K562 (cell line): Measurements from ENCODE around the gene HSPA8. TPM values are rescaled to one million over a fixed set of nuclear protein-coding genes. Genes with fewer than 3 reads are reported as not detected.
A peak's percentile ranks its signal among the peaks of the same experiment; 100 is the strongest.

ENCODE experiments used
- AFF4 ChIP-seq: sonication (generic); formaldehyde crosslinking; IDR thresholded peaks from 2 replicates; pipeline ENCODE4 v1.8.0; 2023; ENCODE audit warnings: mild to moderate bottlenecking, missing genetic modification reagents
- BRD9 ChIP-seq: fragments of 450-650 bp; IDR thresholded peaks from 2 replicates; pipeline ENCODE4 v1.6.1; 2018; ENCODE audit warnings: low read depth; ENCODE audit not compliant: partially characterized antibody
- CBFA2T3 ChIP-seq: fragments of 450-650 bp; IDR thresholded peaks from 2 replicates; pipeline ENCODE4 v1.6.1; 2017
- CBX8 ChIP-seq: fragments of 200-600 bp; sonication (generic); IDR thresholded peaks from 2 replicates; pipeline ENCODE4 v1.6.1; 2012; ENCODE audit warnings: borderline replicate concordance, mixed run types, low read depth, mild to moderate bottlenecking, moderate library complexity, mixed read lengths, low read length, control low read depth, inconsistent platforms; ENCODE audit not compliant: poor library complexity, severe bottlenecking; ENCODE audit errors: extremely low read depth
- GABPB1 ChIP-seq: sonication (generic); formaldehyde crosslinking; IDR thresholded peaks from 2 replicates; pipeline ENCODE4 v1.8.0; 2022; ENCODE audit warnings: mild to moderate bottlenecking, missing genetic modification reagents
- GMEB1 ChIP-seq: fragments of 250-450 bp; sonication (Bioruptor Pico); IDR thresholded peaks from 2 replicates; pipeline ENCODE4 v1.4.0; 2020; ENCODE audit warnings: mild to moderate bottlenecking
- HCFC1 ChIP-seq: IDR thresholded peaks from 2 replicates; pipeline ENCODE4 v1.6.1; 2012; ENCODE audit warnings: low read depth, low read length, improper control_type of control experiment
- JUNB ChIP-seq: fragments of 450-650 bp; formaldehyde crosslinking; conservative IDR thresholded peaks from 2 replicates; pipeline ENCODE4 v1.4.0; 2020; ENCODE audit warnings: mild to moderate bottlenecking
- MAZ ChIP-seq, 2 experiments: fragments of 450-650 bp in 1 of 2; sonication (generic) in 1 of 2; formaldehyde crosslinking; IDR thresholded peaks in 1 of 2; conservative IDR thresholded peaks in 1 of 2; 2 replicates each; pipeline versions ENCODE4 v1.4.0 to v1.5.0; 2020; ENCODE audit warnings: mild to moderate bottlenecking in 1 of 2, missing genetic modification reagents in 1 of 2
- MTA3 ChIP-seq: fragments of 450-650 bp; formaldehyde crosslinking; IDR thresholded peaks from 2 replicates; pipeline ENCODE4 v1.6.1; 2017; ENCODE audit warnings: mild to moderate bottlenecking, borderline replicate concordance
- POLR2B ChIP-seq: fragments of 450-650 bp; IDR thresholded peaks from 2 replicates; pipeline ENCODE4 v1.6.1; 2018; ENCODE audit warnings: low read depth; ENCODE audit not compliant: partially characterized antibody
- TAF7 ChIP-seq: fragments of 450-650 bp; IDR thresholded peaks from 2 replicates; pipeline ENCODE4 v1.6.1; 2016; ENCODE audit warnings: missing genetic modification characterization, missing compliant biosample characterization
- THRA ChIP-seq: fragments of 450-650 bp; IDR thresholded peaks from 2 replicates; pipeline ENCODE4 v1.6.1; 2017; ENCODE audit warnings: mild to moderate bottlenecking, moderate library complexity
- TRIM24 ChIP-seq, 2 experiments: fragments of 450-650 bp; IDR thresholded peaks; 2 replicates each; pipeline ENCODE4 v1.6.1; 2016
- ZBTB7A ChIP-seq: IDR thresholded peaks from 2 replicates; pipeline ENCODE4 v1.6.1; 2011; ENCODE audit warnings: low read depth, mild to moderate bottlenecking, low read length, moderate library complexity, borderline replicate concordance; ENCODE audit not compliant: control insufficient read depth
- ZEB2 ChIP-seq: fragments of 450-650 bp; IDR thresholded peaks from 2 replicates; pipeline ENCODE4 v1.6.1; 2016
- polyA plus RNA-seq, 8 experiments: library from polyadenylated mRNA; depleted of rRNA in 4 of 8; stranded (reverse) in 5 of 8; unstranded in 3 of 8; fragments of >200 nt; fragmentation: Nextera tagmentation in 2 of 8; fragmentation: Illumina TruSeq in 1 of 8; extraction: Ambion mirVana in 2 of 8; extraction: Trizol in 1 of 8; gene quantifications; 2 replicates each; pipeline versions ENCODE4 v1.2.1 to v1.2.3, GENCODE V29; 2011 to 2014; ENCODE audit warnings: inconsistent platforms in 1 of 8, missing spikeins in 1 of 8
- total RNA-seq, 7 experiments: library from RNA; depleted of rRNA in 6 of 7; stranded (reverse); fragments of >200 nt in 6 of 7; fragmentation: Illumina TruSeq in 2 of 7; extraction: Trizol in 2 of 7; gene quantifications; 2 replicates each; pipeline versions ENCODE4 v1.2.1 to v1.2.3, GENCODE V29; 2011 to 2021; ENCODE audit warnings: low replicate concordance in 1 of 7

HSPA8 gene
- total and polyA plus RNA-seq, 9 of the 15 experiments (the other 6 are each of a cell fraction or from before 2014, with no cell fraction given): 1,250 to 3,966 (median 2,773) TPM

- TF ChIP-seq AFF4 (CRISPR knock-in tag): no peak
- TF ChIP-seq BRD9: peak; percentile 97
- no peak for TF ChIP-seq POLR2B
- TF ChIP-seq GMEB1 (CRISPR knock-in tag): peak; percentile 35; the same call in 1 of the 2 replicates
- TF ChIP-seq MAZ (CRISPR knock-in tag; conservative IDR thresholded peaks at IDR 0.05 in 1 of 2, IDR thresholded peaks at IDR 0.05 in 1 of 2): peak; percentile 99
- TF ChIP-seq TAF7: peak; percentile 82; the same call in 1 of the 2 replicates
- 0 out of 4 replicates have a peak, but pooled peaks of 1 of the 2 experiments have one; percentile 51 for TF ChIP-seq TRIM24 (IDR thresholded peaks at IDR 0.05)
- TF ChIP-seq CBFA2T3: no peak
- peak; percentile 96 for TF ChIP-seq MTA3
- TF ChIP-seq THRA: peak; percentile 85
- no peak for TF ChIP-seq JUNB (CRISPR knock-in tag)
- peak; percentile 49 for TF ChIP-seq GABPB1 (CRISPR knock-in tag)
- no peak for TF ChIP-seq ZEB2
- peak; percentile 9; the same call in 1 of the 2 replicates for TF ChIP-seq HCFC1
- TF ChIP-seq CBX8: no peak
- TF ChIP-seq ZBTB7A: peak; percentile 15; the same call in 1 of the 2 replicates
These were observed 389 bp upstream of the HSPA8 start (continued) for GRCh38 chr11:123062158-123062891.
